ENCODE results near the gene PLN.

- no peak for TF ChIP-seq CTCF (conservative IDR thresholded peaks at IDR 0.05)
- no peak for TF ChIP-seq EZH2 (IDR thresholded peaks at IDR 0.05; ENCODE audit: low read depth)
Observed at GRCh38 chr6:118602300-118602699, 54.2 kb downstream of the PLN start.

All from PC-9 (cell line).